Heart left ventricle (tissue), 16 donors: ENCODE data around the gene ANXA6. TPM values are rescaled to one million over a fixed set of nuclear protein-coding genes. Genes with fewer than 3 reads are reported as not detected.
A peak's percentile ranks its signal among the peaks of the same experiment; 100 is the strongest.

Source experiments
- ATAC-seq, 4 donors: fragments of 200-7000 bp; cut with Tn5 transposase; one replicate each; pipeline ENCODE4 v1.9.1; 2020 to 2022; ENCODE audit warnings: moderate library complexity in 4 of 4, mild to moderate bottlenecking in 3 of 4, moderate number of reproducible peaks in 1 of 4
- DNase-seq, 5 donors: peaks; one replicate each; pipeline ENCODE4 v3.0.0-alpha.2; 2020
- H3K27ac ChIP-seq, 12 donors: fragments of 200-600 bp; sonication (generic) in 4 of 12; one replicate each; pipeline versions ENCODE4 v1.5.0 to v1.8.0; 2016 to 2022; ENCODE audit warnings: mild to moderate bottlenecking in 2 of 12
- H3K27me3 ChIP-seq, 9 donors: fragments of 200-600 bp; sonication (generic) in 2 of 9; one replicate each; pipeline versions ENCODE4 v1.5.1 to v1.8.0; 2016 to 2022; ENCODE audit warnings: mild to moderate bottlenecking in 3 of 9
- H3K36me3 ChIP-seq, 9 donors: fragments of 200-600 bp; sonication (generic) in 2 of 9; one replicate each; pipeline versions ENCODE4 v1.5.0 to v1.8.0; 2018 to 2022; ENCODE audit warnings: mild to moderate bottlenecking in 2 of 9
- H3K4me1 ChIP-seq, 12 donors: fragments of 200-600 bp; sonication (generic) in 4 of 12; one replicate each; pipeline versions ENCODE4 v1.5.0 to v1.8.0; 2016 to 2022; ENCODE audit warnings: mild to moderate bottlenecking in 3 of 12
- H3K4me3 ChIP-seq, 12 donors: fragments of 200-600 bp; sonication (generic) in 4 of 12; one replicate each; pipeline versions ENCODE4 v1.5.0 to v1.8.0; 2017 to 2022; ENCODE audit warnings: mild to moderate bottlenecking in 9 of 12, moderate library complexity in 4 of 12
- H3K9me3 ChIP-seq, 12 donors: fragments of 200-600 bp; sonication (generic) in 4 of 12; one replicate each; pipeline versions ENCODE4 v1.5.0 to v1.8.0; 2016 to 2022; ENCODE audit warnings: mild to moderate bottlenecking in 1 of 12
- POLR2A ChIP-seq, 2 donors: fragments of 450-650 bp; IDR thresholded peaks; one replicate each; pipeline ENCODE4 v1.6.1; 2017; ENCODE audit warnings: antibody characterized with exemption in 2 of 2, mild to moderate bottlenecking in 2 of 2, moderate library complexity in 2 of 2
- WGBS, 4 donors: extraction: QIAGEN DNeasy Blood & Tissue Kit in 2 of 4; methylation state at CpG; one replicate each; pipeline versions ENCODE4 v1.1.5 to v1.1.7; 2013 to 2018; 5-methylcytosine and 5-hydroxymethylcytosine counted together
- intact Hi-C, 10 donors: fragments of 100-400 bp; cut with DNase I; formaldehyde crosslinking; loops; one replicate each; pipeline versions ENCODE4 v1.11.1 to v1.14.2; 2022
- polyA plus RNA-seq, 2 donors: library from polyadenylated mRNA; stranded (reverse); fragments of 200-250 nt; gene quantifications; one replicate each; pipeline ENCODE4 v1.2.3, GENCODE V29; 2013
- total RNA-seq, 9 donors: library from RNA; depleted of rRNA in 2 of 9; stranded (reverse); fragments of >200 nt in 2 of 9; fragmentation: NEBNext Ultra II Directional in 3 of 9; extraction: Animal tissue kit (Norgen Biotek cat#: 25700) in 3 of 9; gene quantifications; one replicate each; pipeline versions ENCODE4 v1.1.0 to v1.2.4, GENCODE V29; 2016 to 2023
- TF ChIP-seq, protein P1 (sequence below), 12 donors: fragments of 200-600 bp; sonication (generic) in 4 of 12; IDR thresholded peaks; one replicate each; pipeline versions ENCODE4 v1.5.0 to v1.8.0; 2018 to 2022; ENCODE audit warnings: antibody characterized with exemption in 12 of 12, mild to moderate bottlenecking in 5 of 12
- donor health status: ischemic (EF 13 %, LVEDD 7.1; RV severe dilation, severe dysfunction).
- donor health status: healthy with polysubstance abuse.
- donor health status: DM: no; HTN: yes; CAD: no.
- donor health status: DM: no; HTN: no; CAD: no.
- donor health status: ischemic (EF 25% LVEDD 6.9; RV normal size, moderate dysfunction).
- donor health status: ischemic (EF 25% LVEDD 5.7; RV mildly dilated, moderate dysfunction).
- donor health status: healthy.
- donor health status: DM: yes; HTN: yes; CAD: no.
- donor health status: ischemic (EF 35%, LVEDD 5.7; RV mildly dilated, moderate dysfunction).
- donor health status: nonischemic (EF 11% LVEDD 7.7; RV severe dilation, severe dysfunction).
- donor health status: DM: yes; HTN: yes; CAD: no.
- donor health status: PGD.
- donor health status: ischemic (EF 29% LVEDD 5.4; RV normal size, mild dysfunction).
- donor health status: nonischemic (EF 23%, LVEDD 6.1; RV moderate dilation, normal function).

Gene ANXA6
- total and polyA plus RNA-seq, 11 donors: 171 to 287 (median 202) TPM

DNA sequence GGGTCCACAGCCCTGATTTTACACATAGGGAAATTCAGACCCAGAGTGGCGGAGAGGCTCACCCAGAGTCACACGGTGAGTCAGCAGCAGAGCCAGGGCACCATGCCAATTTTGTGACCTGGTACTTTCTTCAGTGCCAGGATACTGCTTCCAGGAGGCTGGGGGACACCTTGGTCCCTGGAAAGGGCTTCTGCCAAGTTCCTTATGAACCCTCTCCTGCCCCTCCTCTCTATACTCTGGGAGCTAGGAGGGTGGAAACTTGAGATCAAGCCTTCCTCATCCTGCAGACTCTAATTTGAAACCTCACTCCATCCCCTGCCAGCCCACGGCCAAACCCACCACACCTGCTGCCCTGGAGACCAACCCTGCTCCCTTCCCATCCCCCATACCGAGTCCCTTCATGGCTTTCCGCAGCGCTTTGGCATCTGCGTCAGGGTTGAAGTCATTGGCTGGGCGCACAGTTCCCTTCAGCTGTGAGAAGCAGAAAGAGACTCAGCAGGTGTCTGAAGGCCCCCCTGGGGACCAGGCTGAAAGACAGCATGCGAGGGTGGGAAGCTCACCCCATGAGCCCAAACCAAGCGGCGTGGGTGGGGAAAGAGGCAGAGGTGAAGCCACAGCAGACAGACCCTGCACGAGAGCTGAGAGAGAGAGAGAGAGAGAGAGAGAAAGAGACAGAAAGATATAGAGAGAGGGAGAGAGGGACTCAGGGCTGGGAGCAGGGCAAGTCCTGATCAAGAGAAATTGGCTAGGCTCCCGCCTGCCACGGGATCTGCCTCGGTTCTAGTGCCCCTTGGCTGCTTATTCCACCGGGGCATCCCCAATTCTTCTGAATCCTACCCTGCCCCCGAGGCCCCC lies 33.5 kb downstream of the ANXA6 start:
- peaks cover 0 to 29% (median 15%) of the 10 kb centered on the region in 12 donors for H3K4me1 ChIP-seq
- 51 to 59% (median 57%) methylated on average over 17 of the region's 17 CpGs for WGBS, 4 donors
- peak overlapping the region; percentile 8 to 74 (median 51) for H3K27ac ChIP-seq
- DNase-seq (peak; percentile 58 to 82 (median 69)), ATAC-seq (peak; percentile 58 to 84 (median 71))
- no peaks in the 10 kb centered on the region for H3K27me3 ChIP-seq
- intact Hi-C loops: loop anchor here in 2 of 10 donors (2.0 to 5.0 kb wide), 2 partner anchors 41 to 113 kb away; no protein-coding TSS in a partner anchor
- H3K4me3 ChIP-seq: no peak overlapping the region
- H3K36me3 ChIP-seq: peaks cover 0 to 98% (median 92%) of the 10 kb centered on the region in 9 donors
- no peaks in the 10 kb centered on the region for H3K9me3 ChIP-seq
- TF ChIP-seq, protein P1, sequence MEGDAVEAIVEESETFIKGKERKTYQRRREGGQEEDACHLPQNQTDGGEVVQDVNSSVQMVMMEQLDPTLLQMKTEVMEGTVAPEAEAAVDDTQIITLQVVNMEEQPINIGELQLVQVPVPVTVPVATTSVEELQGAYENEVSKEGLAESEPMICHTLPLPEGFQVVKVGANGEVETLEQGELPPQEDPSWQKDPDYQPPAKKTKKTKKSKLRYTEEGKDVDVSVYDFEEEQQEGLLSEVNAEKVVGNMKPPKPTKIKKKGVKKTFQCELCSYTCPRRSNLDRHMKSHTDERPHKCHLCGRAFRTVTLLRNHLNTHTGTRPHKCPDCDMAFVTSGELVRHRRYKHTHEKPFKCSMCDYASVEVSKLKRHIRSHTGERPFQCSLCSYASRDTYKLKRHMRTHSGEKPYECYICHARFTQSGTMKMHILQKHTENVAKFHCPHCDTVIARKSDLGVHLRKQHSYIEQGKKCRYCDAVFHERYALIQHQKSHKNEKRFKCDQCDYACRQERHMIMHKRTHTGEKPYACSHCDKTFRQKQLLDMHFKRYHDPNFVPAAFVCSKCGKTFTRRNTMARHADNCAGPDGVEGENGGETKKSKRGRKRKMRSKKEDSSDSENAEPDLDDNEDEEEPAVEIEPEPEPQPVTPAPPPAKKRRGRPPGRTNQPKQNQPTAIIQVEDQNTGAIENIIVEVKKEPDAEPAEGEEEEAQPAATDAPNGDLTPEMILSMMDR (IDR thresholded peaks at IDR 0.05): no peak
- TF ChIP-seq POLR2A (IDR thresholded peaks at IDR 0.05): no peak

DNA sequence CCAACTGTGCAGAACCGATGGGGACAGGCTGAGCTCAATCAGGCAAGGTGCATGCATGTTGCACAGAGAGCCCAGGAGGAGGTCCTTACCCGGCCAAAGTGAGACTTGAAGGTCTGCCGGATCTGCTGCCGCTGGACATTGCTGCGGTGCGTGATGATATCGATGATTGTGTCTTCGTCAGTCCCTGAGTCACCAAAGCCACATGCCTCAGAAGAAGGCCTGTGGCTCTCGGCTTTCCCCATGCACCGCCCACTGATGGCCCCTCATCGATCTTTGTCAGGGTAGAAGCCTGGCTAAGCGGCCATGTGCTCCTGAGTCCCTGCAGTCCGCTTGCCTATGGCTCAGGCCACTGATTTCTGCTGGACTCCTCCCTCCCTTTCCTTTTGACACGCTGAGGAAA lies 34.8 kb downstream of the ANXA6 start:
- DNase-seq (no peak), ATAC-seq (no peak)
- peak overlapping the region in 2 of 12 donors; percentile 54 to 70 for H3K27ac ChIP-seq
- H3K36me3 ChIP-seq: peaks cover 4 to 98% (median 92%) of the 10 kb centered on the region in 9 donors
- no peak overlapping the region for H3K4me3 ChIP-seq
- intact Hi-C loops: loop anchor here in 1 of 10 donors (5.0 kb wide), 1 partner anchor 114 kb away; no protein-coding TSS in a partner anchor
- TF ChIP-seq POLR2A (IDR thresholded peaks at IDR 0.05): no peak
- TF ChIP-seq, protein P1 (IDR thresholded peaks at IDR 0.05): no peak
- H3K27me3 ChIP-seq: no peaks in the 10 kb centered on the region
- H3K4me1 ChIP-seq: peaks cover 0 to 29% (median 15%) of the 10 kb centered on the region in 12 donors
- WGBS, 4 donors: 95 to 97% (median 95%) methylated on average over 14 of the region's 14 CpGs
- H3K9me3 ChIP-seq: no peaks in the 10 kb centered on the region

DNA sequence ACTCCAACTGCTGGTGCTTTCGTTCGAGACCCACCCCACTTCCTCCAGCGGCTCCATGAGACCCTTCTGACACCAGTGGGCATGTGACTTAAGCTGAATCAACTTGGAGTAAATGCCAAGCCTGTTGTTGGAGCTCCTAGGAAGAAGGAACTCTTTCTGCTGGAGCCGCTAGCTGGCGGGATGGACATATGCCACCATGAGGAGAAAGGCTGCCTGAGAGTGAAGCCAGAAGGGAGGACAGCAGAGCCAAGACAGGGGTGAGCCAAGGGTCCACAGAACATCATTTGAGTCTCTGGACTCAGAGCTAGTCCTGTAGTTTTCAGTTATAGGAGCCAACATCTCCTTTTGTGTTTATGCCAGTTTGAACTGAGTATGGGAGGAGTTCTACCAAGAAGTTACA lies 35.9 kb downstream of the ANXA6 start:
- ATAC-seq (no peak), DNase-seq (no peak)
- intact Hi-C loops: loop anchor here in 1 of 10 donors (5.0 kb wide), 1 partner anchor 116 kb away; no protein-coding TSS in a partner anchor
- Histone ChIP-seq H3K4me1 (peaks cover 0 to 28% (median 15%) of the 10 kb centered on the region in 12 donors), H3K9me3 (no peaks in the 10 kb centered on the region), H3K36me3 (peaks cover 4 to 98% (median 92%) of the 10 kb centered on the region in 9 donors), H3K4me3 (no peak overlapping the region), H3K27me3 (no peaks in the 10 kb centered on the region), H3K27ac (no peak overlapping the region)
- WGBS, 4 donors: 76 to 95% (median 91%) methylated on average over 2 to 5 of the region's 5 CpGs
- TF ChIP-seq, protein P1 (IDR thresholded peaks at IDR 0.05): no peak
- TF ChIP-seq POLR2A (IDR thresholded peaks at IDR 0.05): no peak

DNA sequence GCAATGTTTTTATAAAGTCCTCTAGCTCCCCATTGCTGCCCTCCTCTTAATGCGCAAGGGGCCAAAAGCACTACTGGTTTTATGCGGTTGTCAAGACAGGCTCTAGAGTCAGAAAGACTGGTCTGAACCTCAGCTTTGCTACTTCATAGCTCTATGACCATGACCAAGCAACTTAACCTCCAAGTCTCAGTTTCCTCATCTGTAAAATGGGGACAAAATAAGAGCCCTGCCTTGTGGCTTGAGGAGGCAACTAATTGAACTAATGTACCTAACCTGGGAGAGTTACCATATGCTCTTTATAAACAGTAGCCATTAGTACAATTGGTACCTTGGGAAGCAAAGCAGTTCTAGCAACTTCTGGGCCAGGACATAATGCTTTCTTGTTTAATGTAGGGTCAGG lies 36.5 kb downstream of the ANXA6 start:
- Histone ChIP-seq H3K4me1 (peaks cover 0 to 24% (median 15%) of the 10 kb centered on the region in 12 donors), H3K36me3 (peaks cover 4 to 100% (median 96%) of the 10 kb centered on the region in 9 donors), H3K27ac (no peak overlapping the region), H3K9me3 (no peaks in the 10 kb centered on the region), H3K27me3 (no peaks in the 10 kb centered on the region), H3K4me3 (no peak overlapping the region)
- intact Hi-C loops: loop anchor here in 1 of 10 donors (5.0 kb wide), 1 partner anchor 116 kb away; no protein-coding TSS in a partner anchor
- DNase-seq (no peak), ATAC-seq (no peak)
- no peak for TF ChIP-seq POLR2A (IDR thresholded peaks at IDR 0.05)
- TF ChIP-seq, protein P1 (IDR thresholded peaks at IDR 0.05): no peak
- WGBS, 4 donors: 96 to 100% (median 97%) methylated on average over 2 of the region's 2 CpGs
